ENCODE results near the gene PIEZO2.

Gene PIEZO2

DNA sequence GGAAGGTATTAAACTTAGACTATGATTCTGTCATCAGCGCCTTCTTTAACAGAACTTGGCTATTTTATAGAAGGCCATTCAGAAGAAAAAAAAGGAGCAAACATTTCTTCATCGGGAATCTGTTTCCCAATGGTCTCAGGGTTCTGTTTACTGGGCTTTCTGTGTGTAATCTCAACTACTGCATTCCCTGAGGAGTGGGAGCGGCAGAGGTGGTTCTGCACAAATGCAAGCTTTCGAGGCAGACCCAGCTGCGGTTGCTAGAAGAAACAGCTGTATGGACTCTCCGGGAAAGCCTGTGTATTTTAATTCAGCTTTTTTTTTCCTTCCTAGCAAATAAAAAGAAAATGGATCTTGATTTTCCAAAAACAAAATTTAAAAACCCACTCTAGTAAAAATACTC, 372.9 kb downstream of the PIEZO2 start:
- no peak overlapping the region for H3K27ac ChIP-seq (ENCODE audit: extremely low read depth, low read depth, low read length)
- no peaks in the 10 kb centered on the region for H3K36me3 ChIP-seq (ENCODE audit: control insufficient read depth in 2 of 2, insufficient read depth in 1 of 2, low read length in 2 of 2)
- no peaks in the 10 kb centered on the region for H3K9me3 ChIP-seq (ENCODE audit: control insufficient read depth, insufficient read depth, low read depth, low read length)
- ChIA-PET POLR2A (no interaction called here), CTCF (interaction anchor here (0.7 to 6.9 kb wide), 3 partner anchors 10 to 96 kb away, joined by 3 to 40 read pairs (median 3); no protein-coding TSS in a partner anchor)
- TF ChIP-seq ZNF350 (tag by site-specific recombination; IDR thresholded peaks at IDR 0.05), result no peak
- TF ChIP-seq ZNF473 (tag by site-specific recombination; IDR thresholded peaks at IDR 0.05), result no peak
- no peaks in the 10 kb centered on the region for H3K4me1 ChIP-seq (ENCODE audit: control insufficient read depth, insufficient read depth, low read length)
- no peak overlapping the region for H3K4me3 ChIP-seq (ENCODE audit: low read depth, low read length)

DNA sequence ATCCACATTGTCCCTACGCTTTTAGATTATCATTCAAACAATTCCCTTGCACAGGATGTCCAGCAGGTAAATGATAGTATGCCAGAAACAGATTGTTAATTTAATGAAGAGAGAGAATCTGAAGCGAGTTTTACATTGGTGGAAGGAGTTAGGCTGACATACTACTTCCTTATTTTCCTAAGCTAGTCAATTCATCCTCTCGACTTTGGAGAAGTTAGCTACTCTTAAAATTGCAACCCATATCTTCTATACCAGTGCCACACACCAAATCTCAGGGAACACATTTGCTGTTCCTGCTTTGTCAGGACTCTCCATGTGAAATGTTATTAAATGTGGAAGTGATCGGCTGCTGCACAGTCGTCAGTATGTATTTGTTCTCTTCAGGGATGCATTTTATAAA, 374.3 kb downstream of the PIEZO2 start:
- H3K4me1 ChIP-seq (ENCODE audit: control insufficient read depth, insufficient read depth, low read length), result no peaks in the 10 kb centered on the region
- no peak overlapping the region for H3K4me3 ChIP-seq (ENCODE audit: low read depth, low read length)
- ChIA-PET CTCF (interaction anchor here (6.9 kb wide), 1 partner anchor 12 kb away, joined by 40 read pairs; no protein-coding TSS in a partner anchor), POLR2A (no interaction called here)
- TF ChIP-seq ZNF791 (tag by site-specific recombination; IDR thresholded peaks at IDR 0.05) (no peak), ZNF416 (tag by site-specific recombination; IDR thresholded peaks at IDR 0.05) (no peak), ZNF169 (tag by site-specific recombination; IDR thresholded peaks at IDR 0.05) (no peak), ZNF670 (tag by site-specific recombination; IDR thresholded peaks at IDR 0.05; ENCODE audit: low read depth) (no peak), KLF10 (tag by site-specific recombination; IDR thresholded peaks at IDR 0.05) (no peak), ZNF214 (tag by site-specific recombination; IDR thresholded peaks at IDR 0.05; ENCODE audit: borderline replicate concordance) (no peak)
- H3K36me3 ChIP-seq (ENCODE audit: control insufficient read depth in 2 of 2, insufficient read depth in 1 of 2, low read length in 2 of 2), result no peaks in the 10 kb centered on the region
- no peak overlapping the region for H3K27ac ChIP-seq (ENCODE audit: extremely low read depth, low read depth, low read length)
- no peaks in the 10 kb centered on the region for H3K9me3 ChIP-seq (ENCODE audit: control insufficient read depth, insufficient read depth, low read depth, low read length)

DNA sequence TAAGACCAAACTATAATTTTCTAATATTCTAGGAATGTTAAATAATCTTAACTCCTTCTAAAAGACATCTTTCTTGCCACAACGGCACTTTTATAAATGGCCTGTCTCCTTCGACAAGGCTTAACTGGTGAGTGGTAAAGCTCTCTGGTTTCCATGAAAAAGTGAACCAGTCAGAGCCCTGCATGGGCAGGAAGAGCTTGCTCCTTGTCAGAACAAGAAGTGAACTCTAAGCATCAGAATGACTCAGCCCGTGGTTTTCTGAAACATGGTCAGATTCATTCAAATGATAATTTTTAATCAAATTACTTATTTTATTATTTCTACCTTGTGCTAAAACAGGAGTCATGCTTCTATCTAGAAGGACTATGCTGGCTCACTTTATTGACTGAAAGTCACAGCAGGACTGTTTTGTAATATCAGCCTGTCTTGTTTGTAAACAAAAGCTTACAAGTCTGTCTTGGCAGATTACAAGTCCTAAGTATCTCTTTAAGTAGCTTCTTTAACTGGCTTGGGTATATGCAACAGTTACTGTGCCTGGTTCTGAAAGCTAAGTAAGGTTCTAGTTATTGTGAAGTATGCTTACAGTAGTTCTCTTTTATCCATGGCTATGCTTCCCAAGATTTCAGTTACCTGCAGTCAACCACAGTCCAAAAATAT, 378.2 kb downstream of the PIEZO2 start:
- H3K4me3 ChIP-seq (ENCODE audit: low read depth, low read length), result no peak overlapping the region
- H3K27ac ChIP-seq (ENCODE audit: extremely low read depth, low read depth, low read length), result no peak overlapping the region
- H3K36me3 ChIP-seq (ENCODE audit: control insufficient read depth in 2 of 2, insufficient read depth in 1 of 2, low read length in 2 of 2), result no peaks in the 10 kb centered on the region
- ChIA-PET POLR2A (no interaction called here), CTCF (interaction anchor here (6.9 kb wide), 1 partner anchor 15 kb away, joined by 40 read pairs; no protein-coding TSS in a partner anchor)
- no peaks in the 10 kb centered on the region for H3K4me1 ChIP-seq (ENCODE audit: control insufficient read depth, insufficient read depth, low read length)
- TF ChIP-seq, protein P1, sequence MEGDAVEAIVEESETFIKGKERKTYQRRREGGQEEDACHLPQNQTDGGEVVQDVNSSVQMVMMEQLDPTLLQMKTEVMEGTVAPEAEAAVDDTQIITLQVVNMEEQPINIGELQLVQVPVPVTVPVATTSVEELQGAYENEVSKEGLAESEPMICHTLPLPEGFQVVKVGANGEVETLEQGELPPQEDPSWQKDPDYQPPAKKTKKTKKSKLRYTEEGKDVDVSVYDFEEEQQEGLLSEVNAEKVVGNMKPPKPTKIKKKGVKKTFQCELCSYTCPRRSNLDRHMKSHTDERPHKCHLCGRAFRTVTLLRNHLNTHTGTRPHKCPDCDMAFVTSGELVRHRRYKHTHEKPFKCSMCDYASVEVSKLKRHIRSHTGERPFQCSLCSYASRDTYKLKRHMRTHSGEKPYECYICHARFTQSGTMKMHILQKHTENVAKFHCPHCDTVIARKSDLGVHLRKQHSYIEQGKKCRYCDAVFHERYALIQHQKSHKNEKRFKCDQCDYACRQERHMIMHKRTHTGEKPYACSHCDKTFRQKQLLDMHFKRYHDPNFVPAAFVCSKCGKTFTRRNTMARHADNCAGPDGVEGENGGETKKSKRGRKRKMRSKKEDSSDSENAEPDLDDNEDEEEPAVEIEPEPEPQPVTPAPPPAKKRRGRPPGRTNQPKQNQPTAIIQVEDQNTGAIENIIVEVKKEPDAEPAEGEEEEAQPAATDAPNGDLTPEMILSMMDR (tag by site-specific recombination; IDR thresholded peaks at IDR 0.05), result no peak
- no peak for TF ChIP-seq ZNF830 (tag by site-specific recombination; IDR thresholded peaks at IDR 0.05; ENCODE audit: low read depth)
- no peak for TF ChIP-seq ZNF792 (tag by site-specific recombination; IDR thresholded peaks at IDR 0.05)
- TF ChIP-seq, protein P2, sequence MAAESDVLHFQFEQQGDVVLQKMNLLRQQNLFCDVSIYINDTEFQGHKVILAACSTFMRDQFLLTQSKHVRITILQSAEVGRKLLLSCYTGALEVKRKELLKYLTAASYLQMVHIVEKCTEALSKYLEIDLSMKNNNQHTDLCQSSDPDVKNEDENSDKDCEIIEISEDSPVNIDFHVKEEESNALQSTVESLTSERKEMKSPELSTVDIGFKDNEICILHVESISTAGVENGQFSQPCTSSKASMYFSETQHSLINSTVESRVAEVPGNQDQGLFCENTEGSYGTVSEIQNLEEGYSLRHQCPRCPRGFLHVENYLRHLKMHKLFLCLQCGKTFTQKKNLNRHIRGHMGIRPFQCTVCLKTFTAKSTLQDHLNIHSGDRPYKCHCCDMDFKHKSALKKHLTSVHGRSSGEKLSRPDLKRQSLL (tag by site-specific recombination; IDR thresholded peaks at IDR 0.05), result no peak
- TF ChIP-seq, protein P3, sequence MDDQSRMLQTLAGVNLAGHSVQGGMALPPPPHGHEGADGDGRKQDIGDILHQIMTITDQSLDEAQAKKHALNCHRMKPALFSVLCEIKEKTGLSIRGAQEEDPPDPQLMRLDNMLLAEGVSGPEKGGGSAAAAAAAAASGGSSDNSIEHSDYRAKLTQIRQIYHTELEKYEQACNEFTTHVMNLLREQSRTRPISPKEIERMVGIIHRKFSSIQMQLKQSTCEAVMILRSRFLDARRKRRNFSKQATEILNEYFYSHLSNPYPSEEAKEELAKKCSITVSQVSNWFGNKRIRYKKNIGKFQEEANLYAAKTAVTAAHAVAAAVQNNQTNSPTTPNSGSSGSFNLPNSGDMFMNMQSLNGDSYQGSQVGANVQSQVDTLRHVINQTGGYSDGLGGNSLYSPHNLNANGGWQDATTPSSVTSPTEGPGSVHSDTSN (CRISPR knock-in tag; IDR thresholded peaks at IDR 0.05), result no peak
- TF ChIP-seq, protein P4, sequence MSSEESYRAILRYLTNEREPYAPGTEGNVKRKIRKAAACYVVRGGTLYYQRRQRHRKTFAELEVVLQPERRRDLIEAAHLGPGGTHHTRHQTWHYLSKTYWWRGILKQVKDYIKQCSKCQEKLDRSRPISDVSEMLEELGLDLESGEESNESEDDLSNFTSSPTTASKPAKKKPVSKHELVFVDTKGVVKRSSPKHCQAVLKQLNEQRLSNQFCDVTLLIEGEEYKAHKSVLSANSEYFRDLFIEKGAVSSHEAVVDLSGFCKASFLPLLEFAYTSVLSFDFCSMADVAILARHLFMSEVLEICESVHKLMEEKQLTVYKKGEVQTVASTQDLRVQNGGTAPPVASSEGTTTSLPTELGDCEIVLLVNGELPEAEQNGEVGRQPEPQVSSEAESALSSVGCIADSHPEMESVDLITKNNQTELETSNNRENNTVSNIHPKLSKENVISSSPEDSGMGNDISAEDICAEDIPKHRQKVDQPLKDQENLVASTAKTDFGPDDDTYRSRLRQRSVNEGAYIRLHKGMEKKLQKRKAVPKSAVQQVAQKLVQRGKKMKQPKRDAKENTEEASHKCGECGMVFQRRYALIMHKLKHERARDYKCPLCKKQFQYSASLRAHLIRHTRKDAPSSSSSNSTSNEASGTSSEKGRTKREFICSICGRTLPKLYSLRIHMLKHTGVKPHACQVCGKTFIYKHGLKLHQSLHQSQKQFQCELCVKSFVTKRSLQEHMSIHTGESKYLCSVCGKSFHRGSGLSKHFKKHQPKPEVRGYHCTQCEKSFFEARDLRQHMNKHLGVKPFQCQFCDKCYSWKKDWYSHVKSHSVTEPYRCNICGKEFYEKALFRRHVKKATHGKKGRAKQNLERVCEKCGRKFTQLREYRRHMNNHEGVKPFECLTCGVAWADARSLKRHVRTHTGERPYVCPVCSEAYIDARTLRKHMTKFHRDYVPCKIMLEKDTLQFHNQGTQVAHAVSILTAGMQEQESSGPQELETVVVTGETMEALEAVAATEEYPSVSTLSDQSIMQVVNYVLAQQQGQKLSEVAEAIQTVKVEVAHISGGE (tag by site-specific recombination; conservative IDR thresholded peaks at IDR 0.05; ENCODE audit: low read depth), result no peak
- no peak for TF ChIP-seq ZBTB1 (tag by site-specific recombination; IDR thresholded peaks at IDR 0.05)
- no peak for TF ChIP-seq ZNF529 (tag by site-specific recombination; IDR thresholded peaks at IDR 0.05; ENCODE audit: insufficient replicate concordance)
- H3K9me3 ChIP-seq (ENCODE audit: control insufficient read depth, insufficient read depth, low read depth, low read length), result no peaks in the 10 kb centered on the region
